Measurements from ENCODE around the gene CES5A.

Gene CES5A

DNA sequence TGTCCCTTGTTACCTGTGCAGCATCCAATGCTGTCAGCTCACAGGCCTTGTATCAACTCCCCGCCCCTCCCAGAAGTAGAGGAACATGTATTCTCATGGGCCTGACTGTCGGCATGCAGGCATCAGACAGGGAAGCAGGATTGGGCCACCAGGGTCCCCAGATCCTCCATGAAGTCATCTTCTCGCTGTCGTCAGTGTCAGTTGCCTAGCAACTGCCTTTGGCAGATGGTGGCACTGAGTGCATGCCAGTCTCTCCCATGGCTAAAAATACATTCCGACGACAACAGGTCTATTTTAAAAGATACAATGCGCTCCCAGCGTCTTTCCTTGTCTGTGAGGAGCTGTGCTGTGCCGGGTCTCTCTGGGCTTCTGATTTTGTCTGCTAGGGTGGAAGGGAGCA is 36.8 kb upstream of the CES5A start:
- no peak for FAIRE-seq
- DNase-seq (ENCODE audit: insufficient read length, low spot score), result no peak
- no peak for TF ChIP-seq CTCF (IDR thresholded peaks at IDR 0.05; ENCODE audit: insufficient read depth, missing control alignments)

GRCh38 chr16:55911616-55912015 is 36.4 kb upstream of the CES5A start:
- DNase-seq (ENCODE audit: insufficient read length, low spot score) (no peak), FAIRE-seq (no peak)
- TF ChIP-seq CTCF (IDR thresholded peaks at IDR 0.05; ENCODE audit: insufficient read depth, missing control alignments), result no peak

DNA sequence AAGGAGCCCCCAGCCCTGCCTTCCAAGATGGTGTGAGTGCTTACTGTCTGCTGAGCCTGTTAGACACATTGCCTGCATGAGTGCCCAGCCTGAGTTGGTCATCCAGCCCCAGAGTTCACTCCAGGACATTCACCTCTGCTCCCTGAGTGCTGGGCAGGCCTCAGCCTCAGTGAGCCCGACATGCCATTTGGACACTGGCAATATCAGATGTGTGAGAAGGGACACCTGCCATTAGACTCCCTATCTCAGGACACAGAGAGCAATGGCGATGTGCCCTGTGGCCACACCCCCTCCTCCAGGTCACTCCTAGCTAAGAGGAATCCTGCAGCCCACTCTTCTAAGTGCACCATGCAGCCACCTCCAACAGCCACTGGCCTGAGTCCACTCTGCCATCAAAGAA is 34.7 kb upstream of the CES5A start:
- TF ChIP-seq CTCF (IDR thresholded peaks at IDR 0.05; ENCODE audit: insufficient read depth, missing control alignments), result no peak
- FAIRE-seq (no peak), DNase-seq (ENCODE audit: insufficient read length, low spot score) (no peak)

DNA sequence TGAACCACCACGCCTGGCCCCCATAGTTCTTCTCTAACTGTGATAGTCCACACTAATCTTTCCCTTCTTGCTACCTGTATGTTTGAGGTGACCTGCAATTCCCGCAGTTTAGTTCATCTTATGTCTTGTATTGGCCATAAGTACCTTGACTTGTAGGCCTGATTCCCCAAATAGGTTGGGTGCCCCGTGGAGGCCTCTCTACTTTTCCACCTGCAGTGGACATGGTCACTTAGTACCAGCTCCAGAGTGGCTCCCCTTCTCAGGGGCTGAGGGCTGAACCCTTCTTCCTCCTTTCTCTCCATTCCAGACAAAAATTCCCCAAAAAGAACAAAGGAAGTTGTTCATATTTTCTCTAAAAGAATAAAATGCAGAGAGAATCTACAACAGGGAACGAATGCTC is 33.5 kb upstream of the CES5A start:
- no peak for FAIRE-seq
- no peak for TF ChIP-seq CTCF (IDR thresholded peaks at IDR 0.05; ENCODE audit: insufficient read depth, missing control alignments)
- DNase-seq (ENCODE audit: insufficient read length, low spot score), result no peak

DNA sequence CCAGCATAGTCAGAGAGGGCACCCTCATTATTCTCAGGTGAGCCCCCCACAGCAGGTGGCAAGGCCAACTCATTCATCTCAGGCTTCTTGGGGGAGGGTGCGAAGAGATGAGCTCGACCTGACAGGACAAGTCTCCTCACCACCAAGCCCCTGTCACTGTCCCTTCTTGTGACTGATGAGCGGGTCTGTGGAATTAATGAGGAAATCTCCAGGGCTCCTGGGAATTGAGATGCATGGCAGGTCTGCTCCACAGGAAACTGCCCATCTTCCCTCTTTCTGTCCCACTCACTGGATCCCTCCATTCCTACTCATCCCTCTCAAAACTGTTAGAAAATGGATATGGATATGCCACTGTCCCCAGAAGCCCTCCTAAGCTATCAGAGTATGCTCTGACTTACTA is 32.5 kb upstream of the CES5A start:
- no peak for TF ChIP-seq CTCF (IDR thresholded peaks at IDR 0.05; ENCODE audit: insufficient read depth, missing control alignments)
- no peak for DNase-seq (ENCODE audit: insufficient read length, low spot score)
- no peak for FAIRE-seq

DNA sequence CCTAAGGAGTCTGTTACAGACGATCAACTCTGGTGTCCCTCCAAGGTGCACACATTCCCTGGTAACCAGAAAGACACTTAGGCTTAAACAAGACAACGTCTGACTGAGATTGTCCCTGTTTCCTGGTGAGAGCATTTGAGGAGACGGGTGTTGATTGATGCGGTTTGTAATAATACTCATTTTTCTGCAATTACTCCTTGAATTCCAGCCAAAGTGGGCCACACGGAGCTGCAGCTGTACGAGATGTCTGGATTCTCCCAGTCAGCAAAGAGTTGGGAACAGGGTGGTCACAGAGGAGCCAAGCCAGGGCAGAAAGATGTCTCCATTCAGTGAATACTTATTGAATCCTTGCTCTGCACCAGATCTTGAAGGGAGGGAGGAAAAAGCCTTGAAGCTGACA is 30.9 kb upstream of the CES5A start:
- FAIRE-seq, result no peak

GRCh38 chr16:55905651-55906050 is 30.5 kb upstream of the CES5A start:
- TF ChIP-seq CTCF (IDR thresholded peaks at IDR 0.05; ENCODE audit: insufficient read depth, missing control alignments), result no peak
- no peak for FAIRE-seq
- no peak for DNase-seq (ENCODE audit: insufficient read length, low spot score)

More for the DNA sequence above, 30.9 kb upstream of the CES5A start:
- no peak for TF ChIP-seq CTCF (IDR thresholded peaks at IDR 0.05; ENCODE audit: insufficient read depth, missing control alignments)
- DNase-seq (ENCODE audit: insufficient read length, low spot score), result no peak
